Astrocyte (in vitro differentiated cells and primary cell): ENCODE data around the gene ATP2C1. TPM values are rescaled to one million over a fixed set of nuclear protein-coding genes. Genes with fewer than 3 reads are reported as not detected.

Experiments used
- DNase-seq: peaks from one replicate; pipeline ENCODE4 v3.0.0-alpha.2; 2010; ENCODE audit warnings: low read depth
- FAIRE-seq: peaks from 2 replicates; lab custom pipeline; 2011; peaks lifted over from hg19 to GRCh38; lab: Jason Lieb, UNC
- H2AFZ ChIP-seq: 2 replicates; pipeline ENCODE4 v1.6.0; 2012; ENCODE audit warnings: low read depth, low read length, inconsistent platforms
- H3K27ac ChIP-seq: 2 replicates; pipeline ENCODE4 v1.5.1; 2011; ENCODE audit warnings: low read depth, low read length, inconsistent platforms
- H3K27me3 ChIP-seq: 2 replicates; pipeline ENCODE4 v1.6.0; 2011; ENCODE audit warnings: low read length, inconsistent platforms; ENCODE audit not compliant: insufficient read depth
- H3K36me3 ChIP-seq: 2 replicates; pipeline ENCODE4 v1.5.1; 2011; ENCODE audit warnings: low read length, inconsistent platforms; ENCODE audit not compliant: insufficient read depth
- H3K4me1 ChIP-seq: 2 replicates; pipeline ENCODE4 v1.5.1; 2011; ENCODE audit warnings: low read length, inconsistent platforms; ENCODE audit not compliant: insufficient read depth
- H3K4me2 ChIP-seq: 2 replicates; pipeline ENCODE4 v1.6.0; 2012; ENCODE audit warnings: low read length, inconsistent platforms
- H3K4me3 ChIP-seq: 2 replicates; pipeline ENCODE4 v1.5.1; 2011; ENCODE audit warnings: low read depth, mild to moderate bottlenecking, low read length, inconsistent platforms; ENCODE audit not compliant: insufficient read depth
- H3K79me2 ChIP-seq: 2 replicates; pipeline ENCODE4 v1.6.0; 2012; ENCODE audit warnings: mild to moderate bottlenecking, low read length, inconsistent platforms; ENCODE audit not compliant: insufficient read depth
- H3K9ac ChIP-seq: 2 replicates; pipeline ENCODE4 v1.6.0; 2012; ENCODE audit warnings: mild to moderate bottlenecking, low read length, inconsistent platforms
- H3K9me3 ChIP-seq: 2 replicates; pipeline ENCODE4 v1.5.1; 2012; ENCODE audit warnings: low read depth, mild to moderate bottlenecking, low read length, inconsistent platforms; ENCODE audit not compliant: insufficient read depth
- H4K20me1 ChIP-seq: 2 replicates; pipeline ENCODE4 v1.6.0; 2012; ENCODE audit warnings: low read length, inconsistent platforms; ENCODE audit not compliant: insufficient read depth
- H3K27ac Mint-ChIP-seq: one replicate; pipeline ENCODE4 v1.8.0; 2021; ENCODE audit warnings: mild to moderate bottlenecking, mixed read lengths; ENCODE audit not compliant: unreplicated experiment
- H3K27me3 Mint-ChIP-seq: one replicate; pipeline ENCODE4 v1.8.0; 2021; ENCODE audit warnings: low read depth, mixed read lengths; ENCODE audit not compliant: unreplicated experiment
- H3K36me3 Mint-ChIP-seq: one replicate; pipeline ENCODE4 v1.8.0; 2021; ENCODE audit warnings: low read depth, mixed read lengths; ENCODE audit not compliant: unreplicated experiment
- H3K4me1 Mint-ChIP-seq: one replicate; pipeline ENCODE4 v1.8.0; 2021; ENCODE audit warnings: low read depth, mixed read lengths; ENCODE audit not compliant: unreplicated experiment
- H3K4me3 Mint-ChIP-seq: one replicate; pipeline ENCODE4 v1.8.0; 2021; ENCODE audit warnings: mild to moderate bottlenecking, moderate library complexity, mixed read lengths; ENCODE audit not compliant: unreplicated experiment
- H3K9me3 Mint-ChIP-seq: one replicate; pipeline ENCODE4 v1.8.0; 2021; ENCODE audit warnings: mild to moderate bottlenecking, mixed read lengths; ENCODE audit not compliant: unreplicated experiment
- CTCF ChIP-seq: IDR thresholded peaks from 2 replicates; pipeline ENCODE4 v1.5.1; 2011; ENCODE audit warnings: low read depth, mild to moderate bottlenecking, inconsistent platforms, low read length, moderate library complexity; ENCODE audit not compliant: insufficient read depth
- EZH2 ChIP-seq: IDR thresholded peaks from 2 replicates; pipeline ENCODE4 v1.6.1; 2012; ENCODE audit warnings: mild to moderate bottlenecking, low read length, inconsistent platforms; ENCODE audit not compliant: insufficient read depth
- total RNA-seq: library from RNA; stranded (reverse); gene quantifications from 2 replicates; pipeline ENCODE4 v1.2.1, GENCODE V29; 2021

ATP2C1 gene
- total RNA-seq, 1 donor from 2014 or later, result 132 TPM

GRCh38 chr3:130878464-130878863 is 15.4 kb upstream of the ATP2C1 start:
- no peak overlapping the region for H2AFZ ChIP-seq
- H3K4me1 Mint-ChIP-seq, result no peaks in the 10 kb centered on the region

GRCh38 chr3:130889416-130889946 is 4.4 kb upstream of the ATP2C1 start:
- Mint-ChIP-seq H3K27ac (no peak overlapping the region), H3K4me3 (no peak overlapping the region), H3K36me3 (peaks cover 1% of the 10 kb centered on the region), H3K27me3 (no peaks in the 10 kb centered on the region), H3K9me3 (peaks cover 5% of the 10 kb centered on the region), H3K4me1 (no peaks in the 10 kb centered on the region)
- DNase-seq (no peak), FAIRE-seq (no peak)
- Histone ChIP-seq H3K79me2 (peaks cover 5% of the 10 kb centered on the region), H3K4me3 (no peak overlapping the region), H2AFZ (no peak overlapping the region), H3K36me3 (no peaks in the 10 kb centered on the region), H3K9me3 (no peaks in the 10 kb centered on the region), H3K27ac (no peak overlapping the region), H3K9ac (no peak overlapping the region), H3K4me2 (no peak overlapping the region), H3K4me1 (no peaks in the 10 kb centered on the region), H3K27me3 (no peaks in the 10 kb centered on the region), H4K20me1 (no peaks in the 10 kb centered on the region)
- TF ChIP-seq CTCF (no peak), EZH2 (no peak)

More at GRCh38 chr3:130878464-130878863, 15.4 kb upstream of the ATP2C1 start:
- Histone ChIP-seq H3K9me3 (no peaks in the 10 kb centered on the region), H4K20me1 (no peaks in the 10 kb centered on the region), H3K4me3 (no peak overlapping the region), H3K4me2 (no peak overlapping the region), H3K36me3 (no peaks in the 10 kb centered on the region), H3K27ac (no peak overlapping the region), H3K27me3 (no peaks in the 10 kb centered on the region), H3K4me1 (no peaks in the 10 kb centered on the region), H3K79me2 (no peaks in the 10 kb centered on the region), H3K9ac (no peak overlapping the region)
- Mint-ChIP-seq H3K9me3 (peaks cover 13% of the 10 kb centered on the region), H3K4me3 (no peak overlapping the region), H3K36me3 (peaks cover 4% of the 10 kb centered on the region), H3K27ac (no peak overlapping the region), H3K27me3 (no peaks in the 10 kb centered on the region)
- TF ChIP-seq EZH2 (no peak), CTCF (no peak)
- FAIRE-seq, result no peak
- no peak for DNase-seq

GRCh38 chr3:130892759-130893375 is 1.0 kb upstream of the ATP2C1 start:
- Mint-ChIP-seq H3K4me1 (peaks cover 12% of the 10 kb centered on the region), H3K36me3 (peaks cover 1% of the 10 kb centered on the region), H3K27ac (peak overlapping the region; percentile 98), H3K4me3 (peak overlapping the region; percentile 96), H3K9me3 (no peaks in the 10 kb centered on the region), H3K27me3 (no peaks in the 10 kb centered on the region)
- H3K27ac ChIP-seq, result peak overlapping the region; percentile 97
- peak; percentile 75 for FAIRE-seq
- no peaks in the 10 kb centered on the region for H3K9me3 ChIP-seq
- peak overlapping the region; percentile 97 for H2AFZ ChIP-seq
- no peak for TF ChIP-seq EZH2
- peak; percentile 92 for TF ChIP-seq CTCF
- H3K4me1 ChIP-seq, result peaks cover 9% of the 10 kb centered on the region
- peak overlapping the region; percentile 98 for H3K9ac ChIP-seq
- H3K79me2 ChIP-seq, result peaks cover 39% of the 10 kb centered on the region
- peak overlapping the region; percentile 98 for H3K4me2 ChIP-seq
- H4K20me1 ChIP-seq, result peaks cover 31% of the 10 kb centered on the region
- peak; percentile 61 for DNase-seq
- peak overlapping the region; percentile 88 for H3K4me3 ChIP-seq
- H3K27me3 ChIP-seq, result no peaks in the 10 kb centered on the region
- H3K36me3 ChIP-seq, result no peaks in the 10 kb centered on the region
